GM19397 (cell line): Measurements from ENCODE around the gene OXSR1.

Experiments
- ATAC-seq: cut with Tn5 transposase; IDR thresholded peaks from one replicate; pipeline ENCODE4 v1.9.1; 2021; ENCODE audit warnings: mild to moderate bottlenecking, moderate library complexity; ENCODE audit not compliant: unreplicated experiment

The OXSR1 gene

DNA sequence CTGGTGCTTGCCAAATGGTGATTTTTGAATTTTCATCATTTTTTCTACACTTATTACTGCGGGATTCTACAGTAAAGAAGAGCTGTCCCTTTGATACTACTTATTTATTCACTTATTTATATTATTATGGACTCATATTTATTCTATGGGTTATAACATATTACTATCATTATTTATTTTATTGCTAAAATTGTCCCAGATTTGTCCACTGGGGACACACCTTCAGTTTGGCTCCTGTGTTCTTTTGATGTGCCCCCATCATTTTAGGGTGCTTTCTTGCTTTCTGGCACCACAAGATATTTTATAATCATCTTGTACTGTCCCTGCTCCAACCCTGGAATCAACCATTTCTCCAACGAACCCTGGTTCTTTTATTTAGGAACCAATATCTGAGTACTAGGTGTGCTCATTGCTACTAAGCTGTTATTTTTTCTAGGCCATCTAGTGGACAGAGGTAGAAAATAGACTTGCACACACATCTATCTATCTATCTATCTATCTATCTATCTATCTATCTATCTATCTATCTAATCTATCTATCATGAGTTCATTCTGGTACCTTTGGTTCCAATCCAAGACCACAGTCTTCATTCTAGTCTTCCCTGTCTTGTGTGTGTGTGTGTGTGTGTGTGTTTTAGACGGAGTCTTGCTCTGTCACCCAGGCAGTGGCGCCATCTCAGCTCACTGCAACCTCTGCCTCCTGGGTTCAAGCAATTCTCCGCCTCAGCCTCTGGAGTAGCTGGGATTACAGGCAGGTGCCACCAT is 132.8 kb downstream of the OXSR1 start:
- ATAC-seq: no peak
